ENCODE measurements around the gene VRK2.

The VRK2 gene

GRCh38 chr2:58206785-58207184, 160.2 kb downstream of the VRK2 start:
- TF ChIP-seq, protein P1, sequence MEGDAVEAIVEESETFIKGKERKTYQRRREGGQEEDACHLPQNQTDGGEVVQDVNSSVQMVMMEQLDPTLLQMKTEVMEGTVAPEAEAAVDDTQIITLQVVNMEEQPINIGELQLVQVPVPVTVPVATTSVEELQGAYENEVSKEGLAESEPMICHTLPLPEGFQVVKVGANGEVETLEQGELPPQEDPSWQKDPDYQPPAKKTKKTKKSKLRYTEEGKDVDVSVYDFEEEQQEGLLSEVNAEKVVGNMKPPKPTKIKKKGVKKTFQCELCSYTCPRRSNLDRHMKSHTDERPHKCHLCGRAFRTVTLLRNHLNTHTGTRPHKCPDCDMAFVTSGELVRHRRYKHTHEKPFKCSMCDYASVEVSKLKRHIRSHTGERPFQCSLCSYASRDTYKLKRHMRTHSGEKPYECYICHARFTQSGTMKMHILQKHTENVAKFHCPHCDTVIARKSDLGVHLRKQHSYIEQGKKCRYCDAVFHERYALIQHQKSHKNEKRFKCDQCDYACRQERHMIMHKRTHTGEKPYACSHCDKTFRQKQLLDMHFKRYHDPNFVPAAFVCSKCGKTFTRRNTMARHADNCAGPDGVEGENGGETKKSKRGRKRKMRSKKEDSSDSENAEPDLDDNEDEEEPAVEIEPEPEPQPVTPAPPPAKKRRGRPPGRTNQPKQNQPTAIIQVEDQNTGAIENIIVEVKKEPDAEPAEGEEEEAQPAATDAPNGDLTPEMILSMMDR (IDR thresholded peaks at IDR 0.05; ENCODE audit: extremely low read depth, insufficient read depth, missing control alignments) = no peak
- no peak for DNase-seq (ENCODE audit: low spot score)
- in situ Hi-C loops (cut with MboI; ENCODE audit: low pct_unique_long_range_greater_than_20kb, low sequenced_read_pairs, unreplicated experiment) = no loop called here

- TF ChIP-seq, protein P1 (IDR thresholded peaks at IDR 0.05; ENCODE audit: extremely low read depth, insufficient read depth, missing control alignments) = no peak
- no peak for DNase-seq (ENCODE audit: low spot score)
- in situ Hi-C loops (cut with MboI; ENCODE audit: low pct_unique_long_range_greater_than_20kb, low sequenced_read_pairs, unreplicated experiment) = no loop called here
Observed at GRCh38 chr2:58207189-58207588, 160.6 kb downstream of the VRK2 start.

All from GM13977 (cell line).